Loucy (cell line): Measurements from ENCODE around the gene TMTC1.

Source experiments
- H2AFZ ChIP-seq: fragments of 200-600 bp; sonication (generic); 2 replicates; pipeline ENCODE4 v1.6.0; 2016; ENCODE audit warnings: antibody characterized with exemption, mild to moderate bottlenecking, low read length, moderate library complexity
- H3F3A ChIP-seq: fragments of 200-600 bp; 2 replicates; pipeline ENCODE4 v1.6.0; 2016; ENCODE audit warnings: antibody characterized with exemption, low read depth, mild to moderate bottlenecking
- H3K27me3 ChIP-seq: fragments of 200-600 bp; sonication (generic); 2 replicates; pipeline ENCODE4 v1.6.1; 2014; ENCODE audit warnings: low read length, mild to moderate bottlenecking; ENCODE audit not compliant: insufficient read depth, poor library complexity, severe bottlenecking
- H3K36me3 ChIP-seq: fragments of 200-600 bp; sonication (generic); 2 replicates; pipeline ENCODE4 v1.6.1; 2016; ENCODE audit warnings: low read length; ENCODE audit not compliant: insufficient read depth
- H3K4me1 ChIP-seq: fragments of 200-600 bp; sonication (generic); 2 replicates; pipeline ENCODE4 v1.5.1; 2014; ENCODE audit warnings: low read length, mild to moderate bottlenecking; ENCODE audit not compliant: insufficient read depth, poor library complexity, severe bottlenecking
- H3K4me2 ChIP-seq: fragments of 200-600 bp; sonication (generic); 2 replicates; pipeline ENCODE4 v1.6.0; 2014; ENCODE audit warnings: antibody characterized with exemption, low read length, low read depth, mild to moderate bottlenecking; ENCODE audit not compliant: poor library complexity, severe bottlenecking
- H3K4me3 ChIP-seq: fragments of 200-600 bp; sonication (generic); 2 replicates; pipeline ENCODE4 v1.5.1; 2014; ENCODE audit warnings: low read length, mild to moderate bottlenecking, mixed read lengths; ENCODE audit not compliant: poor library complexity, severe bottlenecking
- H3K79me2 ChIP-seq: fragments of 200-600 bp; sonication (generic); 2 replicates; pipeline ENCODE4 v1.6.1; 2014; ENCODE audit warnings: low read length; ENCODE audit not compliant: insufficient read depth
- H3K9ac ChIP-seq: fragments of 200-600 bp; sonication (generic); 2 replicates; pipeline ENCODE4 v1.6.0; 2014; ENCODE audit warnings: mild to moderate bottlenecking, low read depth, low read length, moderate library complexity; ENCODE audit not compliant: poor library complexity, severe bottlenecking
- H3K9me2 ChIP-seq: fragments of 200-600 bp; sonication (generic); replicated peaks from 2 replicates; pipeline ENCODE4 v1.6.1; 2016; ENCODE audit warnings: low read depth, low read length, mixed read lengths
- H3K9me3 ChIP-seq: fragments of 200-600 bp; sonication (generic); 2 replicates; pipeline ENCODE4 v1.6.1; 2014; ENCODE audit warnings: mild to moderate bottlenecking, antibody characterized with exemption, low read length, low read depth; ENCODE audit not compliant: insufficient read depth
- H4K20me1 ChIP-seq: fragments of 200-600 bp; sonication (generic); 2 replicates; pipeline ENCODE4 v1.6.0; 2014; ENCODE audit warnings: antibody characterized with exemption, low read length, mild to moderate bottlenecking; ENCODE audit not compliant: insufficient read depth, poor library complexity, severe bottlenecking
- CTCF ChIP-seq: fragments of 200-600 bp; sonication (generic); conservative IDR thresholded peaks from 2 replicates; pipeline ENCODE4 v1.5.1; 2014; ENCODE audit warnings: mild to moderate bottlenecking, antibody characterized with exemption, low read length
- EZH2phosphoT487 ChIP-seq: fragments of 200-600 bp; IDR thresholded peaks from 2 replicates; pipeline ENCODE4 v1.6.1; 2018; ENCODE audit warnings: antibody characterized with exemption, mild to moderate bottlenecking, moderate library complexity, borderline replicate concordance

Gene TMTC1

GRCh38 chr12:29709054-29709453 is 74.7 kb downstream of the TMTC1 start:
- no peaks in the 10 kb centered on the region for H3K4me1 ChIP-seq

GRCh38 chr12:29707846-29708245 is 75.9 kb downstream of the TMTC1 start:
- Histone ChIP-seq H3F3A (no peaks in the 10 kb centered on the region), H3K9me2 (no peaks in the 10 kb centered on the region), H2AFZ (no peak overlapping the region), H3K4me3 (no peak overlapping the region), H3K9me3 (no peaks in the 10 kb centered on the region), H4K20me1 (no peaks in the 10 kb centered on the region), H3K36me3 (no peaks in the 10 kb centered on the region), H3K79me2 (no peaks in the 10 kb centered on the region), H3K4me2 (no peak overlapping the region), H3K4me1 (no peaks in the 10 kb centered on the region), H3K27me3 (no peaks in the 10 kb centered on the region), H3K9ac (no peak overlapping the region)
- no peak for TF ChIP-seq CTCF
- no peak for TF ChIP-seq EZH2phosphoT487

More at GRCh38 chr12:29709054-29709453, 74.7 kb downstream of the TMTC1 start:
- Histone ChIP-seq H3K9ac (no peak overlapping the region), H3K9me3 (no peaks in the 10 kb centered on the region), H3K9me2 (no peaks in the 10 kb centered on the region), H3K4me2 (no peak overlapping the region), H2AFZ (no peak overlapping the region), H3K4me3 (no peak overlapping the region), H3K27me3 (no peaks in the 10 kb centered on the region), H4K20me1 (no peaks in the 10 kb centered on the region), H3F3A (no peaks in the 10 kb centered on the region), H3K36me3 (no peaks in the 10 kb centered on the region), H3K79me2 (no peaks in the 10 kb centered on the region)
- TF ChIP-seq CTCF, result no peak

- H4K20me1 ChIP-seq, result no peaks in the 10 kb centered on the region
- H3K27me3 ChIP-seq, result no peaks in the 10 kb centered on the region
- H3K4me3 ChIP-seq, result no peak overlapping the region
- no peaks in the 10 kb centered on the region for H3K36me3 ChIP-seq
- no peaks in the 10 kb centered on the region for H3K79me2 ChIP-seq
- no peak overlapping the region for H2AFZ ChIP-seq
- no peak overlapping the region for H3K9ac ChIP-seq
- no peaks in the 10 kb centered on the region for H3K9me2 ChIP-seq
- H3K4me1 ChIP-seq, result no peaks in the 10 kb centered on the region
- no peak for TF ChIP-seq CTCF
- TF ChIP-seq EZH2phosphoT487, result no peak
- H3K9me3 ChIP-seq, result no peaks in the 10 kb centered on the region
- no peak overlapping the region for H3K4me2 ChIP-seq
- no peaks in the 10 kb centered on the region for H3F3A ChIP-seq
Observed at GRCh38 chr12:29706311-29706710, 77.4 kb downstream of the TMTC1 start.
